ENCODE data around the gene MBNL2. TPM values are rescaled to one million over a fixed set of nuclear protein-coding genes. Genes with fewer than 3 reads are reported as not detected.

MBNL2 gene
- total RNA-seq, 4 donors from 2014 or later: 50.7 to 115 (median 72.0) TPM

GRCh38 chr13:97235549-97236231 lies 13.6 kb downstream of the MBNL2 start:
- DNase-seq: no peak
- no peaks in the 10 kb centered on the region for H3K9me3 ChIP-seq
- TF ChIP-seq CTCF (IDR thresholded peaks at IDR 0.05) (no peak), POLR2A (IDR thresholded peaks at IDR 0.05) (no peak)
- H3K27ac ChIP-seq: peak overlapping the region; percentile 26 to 52
- H3K4me1 ChIP-seq: peaks cover 3 to 6% of the 10 kb centered on the region in 2 donors
- intact Hi-C loops (cut with DNase I; ENCODE audit: low total_unique reads): no loop called here
- H3K36me3 ChIP-seq: no peaks in the 10 kb centered on the region
- no peaks in the 10 kb centered on the region for H3K27me3 ChIP-seq
- H3K4me3 ChIP-seq: peak overlapping the region in 1 of 2 donors; percentile 1

DNA sequence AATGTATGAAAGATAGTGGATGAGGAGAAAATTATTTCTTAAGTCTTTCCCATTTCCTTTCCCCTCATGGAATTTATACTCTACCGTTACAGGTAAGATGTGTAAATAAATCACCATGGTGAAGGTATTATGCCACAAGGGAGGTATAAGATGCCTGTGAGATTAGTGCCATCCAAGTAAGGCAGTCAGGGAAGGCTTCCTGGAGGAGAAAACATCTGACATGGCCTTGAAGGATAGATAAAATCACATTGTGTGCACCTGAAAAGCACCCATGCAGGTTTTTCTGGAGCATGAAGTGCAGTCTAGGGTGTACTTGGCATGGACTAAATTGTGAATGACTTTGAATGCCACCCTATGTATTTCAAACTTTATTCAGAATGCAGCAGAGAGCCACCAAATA lies 15.3 kb downstream of the MBNL2 start:
- peaks cover 3 to 6% of the 10 kb centered on the region in 2 donors for H3K4me1 ChIP-seq
- H3K9me3 ChIP-seq: no peaks in the 10 kb centered on the region
- intact Hi-C loops (cut with DNase I; ENCODE audit: low total_unique reads): no loop called here
- H3K27me3 ChIP-seq: no peaks in the 10 kb centered on the region
- DNase-seq: no peak
- H3K36me3 ChIP-seq: no peaks in the 10 kb centered on the region
- TF ChIP-seq POLR2A (IDR thresholded peaks at IDR 0.05) (no peak), CTCF (IDR thresholded peaks at IDR 0.05) (no peak)
- peak overlapping the region in 1 of 2 donors; percentile 52 for H3K27ac ChIP-seq
- no peak overlapping the region for H3K4me3 ChIP-seq

DNA sequence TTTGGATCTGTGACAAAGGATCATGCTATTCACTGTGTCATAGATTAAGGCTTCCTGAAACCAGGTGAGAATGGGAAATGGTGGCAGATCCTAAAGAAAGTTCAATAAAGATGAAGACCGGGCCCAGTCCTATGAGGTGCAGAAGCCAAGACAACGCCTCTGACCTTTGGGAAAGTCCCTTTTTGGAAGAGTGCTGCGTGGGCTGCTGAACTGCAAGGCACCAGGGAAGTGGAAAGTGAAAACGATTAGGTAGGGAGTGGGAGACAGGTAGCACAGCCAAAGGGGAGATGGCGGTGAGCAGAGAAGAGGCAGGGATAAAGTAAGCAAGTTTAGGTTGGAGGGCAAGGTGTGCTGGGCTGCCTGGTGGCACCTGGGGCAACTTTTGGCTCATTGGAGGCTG lies 16.3 kb downstream of the MBNL2 start:
- no peak for DNase-seq
- intact Hi-C loops (cut with DNase I; ENCODE audit: low total_unique reads): no loop called here
- peaks cover 3 to 6% of the 10 kb centered on the region in 2 donors for H3K4me1 ChIP-seq

GRCh38 chr13:97238883-97239282 lies 16.8 kb downstream of the MBNL2 start:
- intact Hi-C loops (cut with DNase I; ENCODE audit: low total_unique reads): no loop called here
- Histone ChIP-seq H3K4me1 (peaks cover 3 to 6% of the 10 kb centered on the region in 2 donors), H3K9me3 (no peaks in the 10 kb centered on the region), H3K4me3 (no peak overlapping the region), H3K27me3 (no peaks in the 10 kb centered on the region), H3K27ac (peak overlapping the region; percentile 11 to 77), H3K36me3 (no peaks in the 10 kb centered on the region)
- no peak for DNase-seq
- TF ChIP-seq CTCF (IDR thresholded peaks at IDR 0.05) (no peak), POLR2A (IDR thresholded peaks at IDR 0.05) (no peak)

More for the DNA sequence above, 16.3 kb downstream of the MBNL2 start:
- H3K27me3 ChIP-seq: no peaks in the 10 kb centered on the region
- H3K36me3 ChIP-seq: no peaks in the 10 kb centered on the region
- H3K4me3 ChIP-seq: no peak overlapping the region
- TF ChIP-seq CTCF (IDR thresholded peaks at IDR 0.05): no peak
- TF ChIP-seq POLR2A (IDR thresholded peaks at IDR 0.05): no peak
- H3K27ac ChIP-seq: peak overlapping the region in 1 of 2 donors; percentile 11
- H3K9me3 ChIP-seq: no peaks in the 10 kb centered on the region

- no peaks in the 10 kb centered on the region for H3K36me3 ChIP-seq
- intact Hi-C loops (cut with DNase I; ENCODE audit: low total_unique reads): no loop called here
- H3K4me3 ChIP-seq: no peak overlapping the region
- TF ChIP-seq CTCF (IDR thresholded peaks at IDR 0.05) (no peak), POLR2A (IDR thresholded peaks at IDR 0.05) (no peak)
- no peaks in the 10 kb centered on the region for H3K27me3 ChIP-seq
- no peaks in the 10 kb centered on the region for H3K9me3 ChIP-seq
- H3K4me1 ChIP-seq: peaks cover 3 to 6% of the 10 kb centered on the region in 2 donors
- DNase-seq: no peak
- peak overlapping the region; percentile 62 to 77 for H3K27ac ChIP-seq
Observed at GRCh38 chr13:97239306-97239705, 17.2 kb downstream of the MBNL2 start.

Data from uterus (tissue), 4 donors.